Measurements from ENCODE around the gene RPTOR.

DNA sequence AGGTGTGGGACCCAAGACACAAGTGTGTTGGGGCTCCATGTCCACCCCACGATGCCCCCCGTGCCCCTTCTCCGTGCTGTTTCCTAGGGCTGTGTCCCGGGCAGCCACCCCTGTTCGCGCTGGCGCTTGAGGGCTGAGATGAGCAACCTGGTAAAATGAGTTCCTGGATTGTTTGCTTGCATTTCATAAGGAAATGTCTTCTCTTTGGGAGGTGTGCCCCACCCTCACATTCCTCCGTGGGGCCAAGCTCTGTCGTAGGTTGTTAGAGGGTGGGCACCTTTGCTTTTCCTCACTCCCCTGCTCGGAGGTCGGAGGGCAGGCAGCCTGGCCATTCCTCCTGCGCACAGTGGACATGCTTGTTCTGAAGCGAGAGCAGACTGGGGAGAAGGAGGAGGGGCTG, 275.7 kb downstream of the RPTOR start:
- TF ChIP-seq GATA3 (IDR thresholded peaks at IDR 0.05; ENCODE audit: low read depth, low read length) (no peak), GATA2 (IDR thresholded peaks at IDR 0.05; ENCODE audit: low read depth, low read length) (no peak)
